AG09319 (cell line): ENCODE data around the gene CEP89.

Source experiments
- DNase-seq: peaks from one replicate; pipeline ENCODE4 v3.0.0-alpha.2; 2010; ENCODE audit warnings: low read depth; ENCODE audit errors: extremely low read depth
- TF ChIP-seq, protein P1 (sequence below): IDR thresholded peaks from 2 replicates; pipeline ENCODE4 v1.5.1; 2011; ENCODE audit warnings: low read depth, mild to moderate bottlenecking, inconsistent platforms, low read length, moderate library complexity

CEP89 gene

DNA sequence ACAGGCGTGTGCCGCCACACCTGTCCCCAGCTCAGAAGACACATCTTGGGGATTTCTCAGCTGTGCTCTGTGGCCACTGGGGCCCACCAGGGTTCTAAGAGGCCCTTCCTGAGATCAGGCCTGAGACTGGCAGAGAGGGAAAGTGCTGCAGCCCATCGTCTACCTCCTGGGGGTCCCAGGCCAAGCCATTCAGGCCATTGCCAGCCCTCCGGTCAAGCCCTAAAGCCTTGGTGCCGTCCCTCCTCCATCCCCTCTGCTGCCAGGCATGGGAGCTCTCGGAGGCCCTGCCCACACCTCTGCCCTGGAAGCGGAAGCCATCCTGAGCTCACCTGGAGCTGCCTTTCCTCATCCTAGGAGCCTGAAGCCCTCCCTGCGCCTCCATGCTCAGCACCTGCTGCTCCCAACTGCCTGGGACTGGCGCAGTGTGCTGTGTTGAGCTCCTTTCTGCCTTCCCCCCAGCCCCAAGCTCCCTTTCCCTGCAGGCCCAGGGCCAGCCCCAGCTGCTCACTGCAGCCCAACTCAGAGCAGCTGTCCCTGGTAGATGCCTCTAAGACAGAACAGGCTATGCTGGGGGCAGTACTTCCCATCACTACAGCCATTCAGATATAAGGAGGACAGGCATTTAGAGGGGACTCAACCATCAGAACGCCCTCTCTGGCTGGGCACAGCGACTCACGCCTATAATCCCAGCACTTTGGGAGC lies 105.0 kb downstream of the CEP89 start:
- no peak for DNase-seq
- TF ChIP-seq, protein P1, sequence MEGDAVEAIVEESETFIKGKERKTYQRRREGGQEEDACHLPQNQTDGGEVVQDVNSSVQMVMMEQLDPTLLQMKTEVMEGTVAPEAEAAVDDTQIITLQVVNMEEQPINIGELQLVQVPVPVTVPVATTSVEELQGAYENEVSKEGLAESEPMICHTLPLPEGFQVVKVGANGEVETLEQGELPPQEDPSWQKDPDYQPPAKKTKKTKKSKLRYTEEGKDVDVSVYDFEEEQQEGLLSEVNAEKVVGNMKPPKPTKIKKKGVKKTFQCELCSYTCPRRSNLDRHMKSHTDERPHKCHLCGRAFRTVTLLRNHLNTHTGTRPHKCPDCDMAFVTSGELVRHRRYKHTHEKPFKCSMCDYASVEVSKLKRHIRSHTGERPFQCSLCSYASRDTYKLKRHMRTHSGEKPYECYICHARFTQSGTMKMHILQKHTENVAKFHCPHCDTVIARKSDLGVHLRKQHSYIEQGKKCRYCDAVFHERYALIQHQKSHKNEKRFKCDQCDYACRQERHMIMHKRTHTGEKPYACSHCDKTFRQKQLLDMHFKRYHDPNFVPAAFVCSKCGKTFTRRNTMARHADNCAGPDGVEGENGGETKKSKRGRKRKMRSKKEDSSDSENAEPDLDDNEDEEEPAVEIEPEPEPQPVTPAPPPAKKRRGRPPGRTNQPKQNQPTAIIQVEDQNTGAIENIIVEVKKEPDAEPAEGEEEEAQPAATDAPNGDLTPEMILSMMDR: no peak

DNA sequence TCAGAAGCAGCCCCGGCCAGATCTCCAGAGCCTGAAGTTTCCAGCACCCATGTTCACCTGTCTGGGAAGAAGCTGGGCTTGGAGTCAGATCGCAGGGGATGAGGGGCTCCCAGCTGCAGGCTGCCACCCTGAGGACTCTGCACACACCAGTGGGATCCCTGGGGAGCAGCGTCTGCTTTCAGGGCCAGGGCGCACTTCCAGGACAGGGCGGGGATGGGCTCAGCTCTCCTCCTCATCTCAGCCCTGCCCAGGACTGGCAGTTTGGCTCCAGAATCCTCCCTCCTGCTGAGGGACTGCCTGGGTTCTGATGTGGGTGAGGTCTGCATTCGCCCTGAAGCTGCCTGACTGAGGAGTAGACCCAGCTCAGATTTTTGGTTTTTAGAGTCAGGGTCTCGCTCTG lies 105.7 kb downstream of the CEP89 start:
- TF ChIP-seq, protein P1: no peak
- DNase-seq: no peak

DNA sequence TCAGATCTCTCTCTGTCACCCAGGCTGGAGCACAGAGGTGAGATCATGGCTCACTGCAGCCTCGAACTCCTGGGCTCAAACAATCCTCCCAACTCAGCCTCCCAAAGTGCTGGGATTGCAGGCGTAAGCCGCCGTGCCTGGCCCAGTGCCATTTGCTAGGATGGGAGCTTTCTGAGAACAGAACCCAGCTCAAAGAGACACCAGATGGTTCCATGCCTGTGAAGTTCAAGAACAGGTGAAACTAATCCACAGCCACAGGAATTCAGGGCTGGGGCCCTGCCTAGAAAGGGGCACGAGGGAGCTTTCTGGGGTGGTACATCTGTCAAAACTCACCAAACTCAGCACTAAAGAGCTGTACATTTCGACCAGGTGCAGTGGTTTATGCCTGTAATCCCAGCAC lies 106.4 kb downstream of the CEP89 start:
- no peak for DNase-seq

DNA sequence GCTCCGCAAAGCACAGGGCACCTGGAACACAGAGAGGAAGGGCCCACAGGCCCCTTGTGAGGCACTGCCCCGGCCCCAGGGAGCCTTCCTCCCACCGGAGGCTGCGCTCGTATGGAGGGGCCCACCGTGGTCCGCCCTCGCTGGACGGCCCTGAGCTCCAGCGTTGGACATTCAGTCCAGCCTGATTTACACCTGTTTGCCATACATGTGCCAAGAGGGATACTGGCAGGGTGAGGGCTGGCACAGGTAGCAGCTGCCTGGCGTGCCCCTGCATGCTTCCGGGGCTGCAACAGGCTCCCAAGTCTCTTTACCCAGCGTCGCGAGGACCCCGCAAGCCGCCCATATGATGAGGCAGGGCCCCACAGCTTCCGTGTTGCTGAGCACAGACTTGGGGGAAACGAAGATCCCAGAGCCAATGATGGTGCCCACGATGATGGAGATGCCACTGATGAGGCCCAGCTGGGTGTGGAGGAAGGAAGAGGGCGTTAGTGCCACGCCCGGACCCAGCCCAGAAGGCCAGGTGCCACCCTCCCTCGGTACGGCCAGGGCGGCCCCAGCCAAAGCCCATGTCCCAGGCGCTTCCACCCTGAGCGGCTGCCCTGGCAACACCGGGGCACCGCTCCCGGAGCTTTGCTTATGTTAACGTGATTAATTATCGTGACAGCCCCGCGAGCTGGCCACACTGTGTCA lies 107.3 kb downstream of the CEP89 start:
- TF ChIP-seq, protein P1: no peak
- no peak for DNase-seq

More for the DNA sequence above, 106.4 kb downstream of the CEP89 start:
- TF ChIP-seq, protein P1: no peak

DNA sequence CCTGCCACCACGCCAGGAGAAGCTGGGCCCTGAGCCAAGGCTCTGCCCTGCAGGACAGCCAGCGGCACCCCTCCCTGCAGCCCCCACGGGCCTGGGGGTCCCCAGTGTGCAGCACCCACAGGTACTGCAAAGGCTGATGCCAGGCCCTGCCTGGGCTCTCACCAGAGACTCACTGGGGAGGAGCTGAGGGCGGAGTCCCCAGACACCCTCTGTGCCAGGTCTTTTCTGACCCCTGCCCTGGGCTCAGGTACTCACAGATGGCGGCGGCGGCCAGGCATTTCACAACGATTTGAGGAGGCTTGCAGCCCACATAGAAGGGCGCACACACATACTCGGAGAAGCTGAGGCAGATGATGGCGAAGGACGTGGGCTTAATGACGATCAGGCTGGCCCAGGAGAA lies 107.9 kb downstream of the CEP89 start:
- TF ChIP-seq, protein P1: no peak
- DNase-seq: no peak

DNA sequence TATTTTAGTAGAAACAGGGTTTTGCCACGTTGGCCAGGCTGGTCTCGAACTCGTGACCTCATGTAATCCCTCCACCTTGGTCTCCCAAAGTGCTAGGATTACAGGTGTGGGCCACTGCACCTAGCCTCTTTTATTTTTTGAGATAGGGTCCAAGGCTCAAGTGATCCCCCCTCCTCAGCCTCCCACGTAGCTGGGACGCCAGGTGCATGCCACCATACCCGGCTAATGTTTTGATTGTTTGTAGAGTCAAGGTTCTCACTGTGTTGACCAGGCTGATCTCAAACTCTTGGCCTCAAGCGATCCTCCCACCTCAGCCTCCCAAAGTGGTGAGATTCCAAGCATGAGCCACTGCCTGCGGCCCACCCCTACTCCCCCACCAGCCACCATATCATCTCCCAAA lies 108.5 kb downstream of the CEP89 start:
- TF ChIP-seq, protein P1: no peak
- DNase-seq: no peak

DNA sequence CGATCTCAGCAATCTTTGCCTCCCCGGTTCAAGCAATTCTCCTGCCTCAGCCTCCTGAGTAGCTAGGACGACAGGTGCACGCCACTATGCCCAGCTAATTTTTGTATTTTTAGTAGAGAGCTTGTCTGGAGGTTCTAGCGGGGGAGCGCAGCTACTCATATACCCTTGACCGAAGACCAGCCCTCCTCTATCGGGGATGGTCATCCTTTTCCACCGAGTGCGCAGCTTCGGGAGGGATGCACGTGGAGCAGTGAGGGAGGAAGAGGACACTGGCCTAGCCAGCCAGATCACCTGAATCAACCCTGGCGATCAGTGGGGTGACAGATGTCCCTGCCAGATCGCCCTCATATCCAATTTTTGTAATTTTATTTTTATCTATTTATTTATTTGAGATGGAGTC lies 109.0 kb downstream of the CEP89 start:
- DNase-seq: no peak
- TF ChIP-seq, protein P1: no peak
